ENCODE results near the gene SLC28A2.
"Not testable (repeated sequence)": the region's sequence is repeated elsewhere in the genome, so short reads cannot be mapped to it uniquely, and the experiment has no call there.

DNA sequence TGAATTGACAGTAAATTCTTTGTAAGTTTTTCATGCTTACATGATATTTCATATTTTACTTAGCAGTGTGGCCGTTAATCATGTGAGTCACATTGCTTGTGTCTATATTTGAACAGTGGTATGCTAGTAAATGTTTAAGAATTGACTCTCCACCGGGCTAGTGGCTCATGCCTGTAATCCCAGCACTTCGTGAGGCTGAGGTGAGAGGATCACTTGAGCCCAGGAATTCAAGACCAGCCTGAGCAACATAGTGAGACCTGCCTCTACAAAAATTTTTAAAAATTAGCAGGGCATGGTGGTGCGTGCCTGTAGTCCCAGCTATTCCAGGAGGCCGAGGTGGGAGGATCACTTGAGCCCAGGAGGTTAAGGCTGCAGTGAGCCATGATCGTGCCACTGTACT, 2.8 kb downstream of the SLC28A2 start:
- not testable (repeated sequence) for TF ChIP-seq CTCF, POLR2A (IDR thresholded peaks at IDR 0.05)

Data from lower leg skin (tissue), 3 donors.